SU-DHL-6 (cell line): Measurements from ENCODE around the gene RBCK1.

Experiments
- CTCF ChIP-seq: fragments of 200-600 bp; sonication (generic); IDR thresholded peaks from one replicate; pipeline ENCODE4 v1.5.1; 2017; ENCODE audit warnings: antibody characterized with exemption, mild to moderate bottlenecking, low read length, moderate library complexity; ENCODE audit not compliant: insufficient read depth, poor library complexity, severe bottlenecking
- EZH2phosphoT487 ChIP-seq: fragments of 200-600 bp; sonication (generic), shearing (Covaris generic); conservative IDR thresholded peaks from 2 replicates; pipeline ENCODE4 v1.6.1; 2018; ENCODE audit warnings: mild to moderate bottlenecking, antibody characterized with exemption, low read length, moderate library complexity, mixed read lengths

DNA sequence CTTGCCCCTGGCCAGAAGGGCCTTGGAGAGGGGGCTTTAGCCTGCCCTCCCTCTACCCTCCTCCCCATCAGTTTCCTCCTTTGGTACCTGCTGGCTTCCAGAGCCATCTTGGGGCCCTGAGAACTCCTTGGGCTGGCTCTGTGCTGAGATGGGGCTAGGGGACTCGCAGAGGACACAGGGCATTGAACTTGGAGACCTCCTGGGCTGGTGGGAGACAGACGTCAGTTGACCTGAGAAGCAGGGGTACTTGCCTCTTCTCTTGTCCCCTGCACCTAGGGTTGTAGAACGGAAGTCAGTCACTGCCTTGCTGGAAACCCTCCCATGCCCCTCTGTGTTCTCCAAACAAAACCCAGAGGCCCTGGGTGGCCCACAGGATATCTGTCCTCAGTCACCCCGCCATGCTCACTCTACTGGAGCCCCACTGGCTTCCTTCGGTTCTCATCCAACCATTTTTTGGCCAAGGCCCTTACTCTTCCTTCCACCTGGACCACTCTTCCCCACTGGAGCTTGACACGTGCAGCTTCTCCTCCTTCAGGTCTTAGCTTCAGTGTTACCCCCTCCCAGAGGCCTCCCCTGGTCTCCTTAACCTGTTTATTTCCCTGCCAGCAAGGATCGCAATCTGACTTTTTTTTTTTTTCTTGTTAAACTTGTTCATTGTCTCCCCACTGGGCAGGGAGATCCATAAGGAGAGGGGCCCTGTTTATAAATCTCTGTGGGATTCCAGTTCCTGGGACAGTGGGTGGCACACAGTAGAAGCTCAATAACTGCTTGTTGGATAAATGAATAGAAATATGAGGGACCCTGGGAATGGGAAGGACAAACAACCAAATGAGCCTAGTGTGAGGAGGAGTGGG lies 971 bp downstream of the RBCK1 start:
- TF ChIP-seq CTCF = no peak
- TF ChIP-seq EZH2phosphoT487 = no peak
